Panc1 (cell line): ENCODE results near the gene NCAPD3. TPM values are rescaled to one million over a fixed set of nuclear protein-coding genes. Genes with fewer than 3 reads are reported as not detected.

Experiments
- ATAC-seq: fragments of 200-7000 bp; cut with Tn5 transposase; 2 replicates; pipeline ENCODE4 v1.9.1; 2020; ENCODE audit warnings: mild to moderate bottlenecking, moderate library complexity
- BruUV-seq: library from RNA; stranded (reverse); fragments of 400-500 nt; replicated peaks from 2 replicates; lab custom pipeline; 2021; lab: Mats Ljungman, UMichigan
- CTCF ChIA-PET: fragments of 300-600 bp; sonication (Branson Sonifier 250); formaldehyde crosslinking; loops from one replicate; lab custom pipeline; 2022; ENCODE audit warnings: antibody characterized with exemption; lab: Charles Lee
- POLR2A ChIA-PET: fragments of 300-600 bp; sonication (Branson Sonifier 250); formaldehyde crosslinking; loops from one replicate; lab custom pipeline; 2022; ENCODE audit warnings: antibody characterized with exemption; lab: Charles Lee
- DNase-seq: peaks from one replicate; pipeline ENCODE4 v3.0.0-alpha.2; 2010; ENCODE audit warnings: low read depth, low spot score
- H3K27ac ChIP-seq: 2 replicates; pipeline ENCODE4 v1.5.1; 2011; ENCODE audit warnings: mild to moderate bottlenecking, low read length, inconsistent platforms
- H3K27me3 ChIP-seq: fragments of 200-500 bp; sonication (Bioruptor generic); 2 replicates; pipeline ENCODE4 v1.6.0; 2014; ENCODE audit warnings: low read length, inconsistent platforms; ENCODE audit not compliant: control insufficient read depth, insufficient read depth
- H3K36me3 ChIP-seq: fragments of 200-500 bp; sonication (Bioruptor generic); 2 replicates; pipeline ENCODE4 v1.5.1; 2014; ENCODE audit warnings: inconsistent platforms, mild to moderate bottlenecking, low read length, moderate library complexity; ENCODE audit not compliant: control insufficient read depth, insufficient read depth
- H3K4me1 ChIP-seq: 2 replicates; pipeline ENCODE4 v1.5.1; 2011; ENCODE audit warnings: inconsistent platforms, mild to moderate bottlenecking, low read length, moderate library complexity; ENCODE audit not compliant: control insufficient read depth, insufficient read depth
- H3K4me3 ChIP-seq, 2 experiments: 2 replicates each; pipeline ENCODE4 v1.5.1; 2011 to 2012; ENCODE audit warnings: low read depth in 2 of 2, low read length in 2 of 2, mild to moderate bottlenecking in 2 of 2, inconsistent platforms in 1 of 2, moderate library complexity in 1 of 2
- H3K9me3 ChIP-seq: fragments of 200-500 bp; sonication (Bioruptor generic); 2 replicates; pipeline ENCODE4 v1.5.1; 2014; ENCODE audit warnings: low read depth, mild to moderate bottlenecking, inconsistent platforms, low read length, moderate library complexity; ENCODE audit not compliant: control insufficient read depth, insufficient read depth
- POLR2AphosphoS5 ChIP-seq: IDR thresholded peaks from 2 replicates; pipeline ENCODE4 v1.6.1; 2012; ENCODE audit warnings: mild to moderate bottlenecking, low read depth, low read length, moderate library complexity
- REST ChIP-seq, 2 experiments: IDR thresholded peaks; 2 replicates each; pipeline ENCODE4 v1.6.1; 2011 to 2012; ENCODE audit warnings: low read depth in 2 of 2, control low read depth in 1 of 2, low read length in 1 of 2, mild to moderate bottlenecking in 1 of 2, moderate library complexity in 1 of 2; ENCODE audit not compliant: insufficient read depth in 1 of 2
- SIN3A ChIP-seq: IDR thresholded peaks from 2 replicates; pipeline ENCODE4 v1.6.1; 2012; ENCODE audit warnings: low read depth, mild to moderate bottlenecking, low read length, moderate library complexity, borderline replicate concordance; ENCODE audit not compliant: insufficient read depth
- TCF7L2 ChIP-seq: IDR thresholded peaks from 2 replicates; pipeline ENCODE4 v1.6.1; 2011; ENCODE audit warnings: mild to moderate bottlenecking, low read depth, low read length, inconsistent platforms
- in situ Hi-C: cut with HindIII; loops from 2 replicates; pipeline ENCODE4 v1.10.0; 2016; ENCODE audit warnings: low sequenced_read_pairs, low pct_unique_long_range_greater_than_20kb
- intact Hi-C: fragments of 100-400 bp; cut with micrococcal nuclease; formaldehyde crosslinking; loops from one replicate; pipeline ENCODE4 v1.10.0; 2022; ENCODE audit not compliant: unreplicated experiment
- total RNA-seq: library from RNA; stranded (reverse); gene quantifications from one replicate; pipeline ENCODE4 v1.2.1, GENCODE V29; 2021; ENCODE audit not compliant: unreplicated experiment
- TF ChIP-seq, protein P1 (sequence below): fragments of 450-650 bp; IDR thresholded peaks from 2 replicates; pipeline ENCODE4 v1.5.1; 2017; ENCODE audit warnings: mild to moderate bottlenecking

NCAPD3 gene
- total RNA-seq, 1 experiment from 2014 or later, result 75.9 TPM

DNA sequence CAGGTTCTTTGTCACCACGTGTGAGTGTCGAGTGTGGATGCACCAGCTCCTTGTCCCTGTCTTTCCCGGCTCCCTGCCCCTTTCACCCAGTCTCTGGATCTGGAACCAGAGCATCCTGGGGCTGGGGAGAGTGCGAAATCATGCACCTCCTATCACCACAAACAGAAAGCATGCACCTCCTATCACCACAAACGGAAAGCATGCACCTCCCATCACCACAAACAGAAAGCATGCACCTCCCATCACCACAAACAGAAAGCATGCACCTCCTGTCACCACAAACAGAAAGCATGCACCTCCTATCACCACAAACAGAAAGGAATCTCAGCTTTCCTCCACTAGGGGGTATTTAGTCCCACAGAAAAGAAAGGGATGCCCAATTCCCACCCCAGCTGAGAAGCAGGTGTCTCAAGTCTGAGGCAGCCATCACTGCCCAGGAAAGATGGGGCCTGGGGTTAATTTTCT, 46.5 kb upstream of the NCAPD3 start:
- intact Hi-C loops, result no loop called here
- CTCF ChIA-PET, result interaction anchor here (0.6 kb wide), 1 partner anchor 342 kb away, joined by 3 read pairs; no protein-coding TSS in a partner anchor
- no peak for TF ChIP-seq SIN3A
- TF ChIP-seq, protein P1, sequence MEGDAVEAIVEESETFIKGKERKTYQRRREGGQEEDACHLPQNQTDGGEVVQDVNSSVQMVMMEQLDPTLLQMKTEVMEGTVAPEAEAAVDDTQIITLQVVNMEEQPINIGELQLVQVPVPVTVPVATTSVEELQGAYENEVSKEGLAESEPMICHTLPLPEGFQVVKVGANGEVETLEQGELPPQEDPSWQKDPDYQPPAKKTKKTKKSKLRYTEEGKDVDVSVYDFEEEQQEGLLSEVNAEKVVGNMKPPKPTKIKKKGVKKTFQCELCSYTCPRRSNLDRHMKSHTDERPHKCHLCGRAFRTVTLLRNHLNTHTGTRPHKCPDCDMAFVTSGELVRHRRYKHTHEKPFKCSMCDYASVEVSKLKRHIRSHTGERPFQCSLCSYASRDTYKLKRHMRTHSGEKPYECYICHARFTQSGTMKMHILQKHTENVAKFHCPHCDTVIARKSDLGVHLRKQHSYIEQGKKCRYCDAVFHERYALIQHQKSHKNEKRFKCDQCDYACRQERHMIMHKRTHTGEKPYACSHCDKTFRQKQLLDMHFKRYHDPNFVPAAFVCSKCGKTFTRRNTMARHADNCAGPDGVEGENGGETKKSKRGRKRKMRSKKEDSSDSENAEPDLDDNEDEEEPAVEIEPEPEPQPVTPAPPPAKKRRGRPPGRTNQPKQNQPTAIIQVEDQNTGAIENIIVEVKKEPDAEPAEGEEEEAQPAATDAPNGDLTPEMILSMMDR, result peak; percentile 35; the same call in 1 of the 2 replicates
- ATAC-seq (peak; percentile 66), DNase-seq (no peak)
- no peaks in the 10 kb centered on the region for H3K9me3 ChIP-seq
- no peaks in the 10 kb centered on the region for H3K4me1 ChIP-seq
- H3K27ac ChIP-seq, result no peak overlapping the region
- no peaks in the 10 kb centered on the region for H3K36me3 ChIP-seq
- in situ Hi-C loops, result no loop called here
- H3K27me3 ChIP-seq, result peaks cover 25% of the 10 kb centered on the region
- H3K4me3 ChIP-seq, result no peak overlapping the region
- POLR2A ChIA-PET, result interaction anchor here (0.7 kb wide), 1 partner anchor 101 kb away, joined by 3 read pairs; no protein-coding TSS in a partner anchor
- no TSS peak for BruUV-seq

DNA sequence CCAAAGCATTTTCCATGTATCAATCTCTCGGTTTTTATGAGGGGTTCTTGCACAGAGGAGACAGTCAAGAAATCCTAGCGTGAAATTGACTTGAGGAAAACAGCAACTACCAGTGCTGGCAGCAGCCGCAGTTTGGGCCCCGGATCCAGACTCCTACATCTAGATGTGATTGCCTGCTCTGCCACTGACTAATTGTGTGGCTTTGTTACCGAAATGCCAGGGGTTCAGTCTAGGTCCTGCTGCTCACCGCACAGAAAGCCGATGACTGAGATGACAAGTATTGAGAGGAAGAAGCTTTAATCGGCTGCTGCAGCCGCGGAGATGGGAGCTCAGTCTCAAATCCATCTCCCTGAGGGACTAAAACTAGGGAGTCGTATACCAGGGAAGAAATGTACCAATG, 44.2 kb upstream of the NCAPD3 start:
- no peak for ATAC-seq
- in situ Hi-C loops, result no loop called here
- Histone ChIP-seq H3K9me3 (no peaks in the 10 kb centered on the region), H3K4me3 (no peak overlapping the region), H3K4me1 (no peaks in the 10 kb centered on the region), H3K27me3 (0 out of 2 replicates have a peak, but pooled peaks cover 4% of the 10 kb centered on the region), H3K27ac (no peak overlapping the region), H3K36me3 (no peaks in the 10 kb centered on the region; the same call in 1 of the 2 replicates)
- no peak for DNase-seq
- POLR2A ChIA-PET, result no interaction called here
- CTCF ChIA-PET, result no interaction called here
- intact Hi-C loops, result no loop called here
- BruUV-seq, result no TSS peak
- TF ChIP-seq POLR2AphosphoS5 (no peak), SIN3A (no peak), REST (IDR thresholded peaks at IDR 0.05; ENCODE audit: insufficient read depth in 1 of 2, low read depth in 2 of 2, low read length in 1 of 2) (no peak), TCF7L2 (no peak)
- TF ChIP-seq, protein P1, result no peak
